Measurements from ENCODE around the gene VDAC1.

The VDAC1 gene

GRCh38 chr5:133953568-133954145, 51.1 kb downstream of the VDAC1 start:
- Histone ChIP-seq H3K9me3 (no peaks in the 10 kb centered on the region), H3K27me3 (no peaks in the 10 kb centered on the region), H3K4me1 (no peaks in the 10 kb centered on the region; the same call in 1 of the 2 replicates), H3K36me3 (peaks cover 13% of the 10 kb centered on the region), H3K4me3 (ENCODE audit: low read depth, low read length) (no peak overlapping the region)
- no peak for TF ChIP-seq CTCF (IDR thresholded peaks at IDR 0.05; ENCODE audit: low read depth, low read length)
- no peak for DNase-seq

- no peak for DNase-seq
- Histone ChIP-seq H3K36me3 (peaks cover 13% of the 10 kb centered on the region), H3K9me3 (no peaks in the 10 kb centered on the region), H3K4me3 (ENCODE audit: low read depth, low read length) (no peak overlapping the region), H3K4me1 (no peaks in the 10 kb centered on the region; the same call in 1 of the 2 replicates), H3K27me3 (no peaks in the 10 kb centered on the region)
- no peak for TF ChIP-seq CTCF (IDR thresholded peaks at IDR 0.05; ENCODE audit: low read depth, low read length)
Observed at GRCh38 chr5:133952729-133953567, 51.8 kb downstream of the VDAC1 start.

DNA sequence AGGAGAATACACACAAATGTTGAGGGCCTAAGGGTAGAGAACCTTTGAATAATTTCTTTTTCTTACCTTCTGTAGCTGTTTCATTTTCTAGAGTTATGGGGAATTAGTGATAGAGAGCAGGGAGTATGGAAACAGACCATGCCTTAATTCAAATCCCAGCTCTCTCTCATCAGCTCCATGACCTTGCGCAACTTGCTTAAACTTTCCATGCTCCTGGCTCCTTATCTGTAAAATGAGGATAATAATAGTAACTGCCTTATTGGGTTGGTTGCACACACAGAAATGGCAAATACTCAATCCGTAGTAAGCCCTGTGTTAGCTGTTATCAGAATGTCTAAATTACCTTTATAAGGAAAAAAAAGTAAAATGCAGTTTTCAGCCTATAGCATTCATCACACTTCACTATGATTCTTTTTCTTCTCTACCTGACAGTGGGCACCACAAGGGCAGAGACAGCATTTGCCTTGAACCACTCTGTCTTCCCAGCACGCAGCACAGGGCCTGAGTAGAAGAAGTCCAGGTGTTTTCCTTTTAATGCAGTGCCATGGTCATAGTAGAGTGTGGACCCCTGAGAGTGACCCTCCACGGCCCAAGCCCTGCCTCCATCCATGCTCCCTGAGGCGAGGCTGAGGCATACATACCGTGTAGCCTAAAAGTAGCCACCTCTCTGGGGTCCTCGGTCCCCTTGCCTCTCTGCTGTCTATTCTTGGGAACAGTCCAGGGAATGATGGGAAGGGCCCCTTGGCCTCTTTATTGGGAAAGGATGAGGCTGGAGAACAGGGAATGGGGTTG, 53.8 kb downstream of the VDAC1 start:
- DNase-seq: no peak
- TF ChIP-seq CTCF (IDR thresholded peaks at IDR 0.05; ENCODE audit: low read depth, low read length): no peak
- Histone ChIP-seq H3K4me3 (ENCODE audit: low read depth, low read length) (no peak overlapping the region), H3K36me3 (peaks cover 6% of the 10 kb centered on the region), H3K4me1 (no peaks in the 10 kb centered on the region; the same call in 1 of the 2 replicates), H3K9me3 (no peaks in the 10 kb centered on the region), H3K27me3 (no peaks in the 10 kb centered on the region)

DNA sequence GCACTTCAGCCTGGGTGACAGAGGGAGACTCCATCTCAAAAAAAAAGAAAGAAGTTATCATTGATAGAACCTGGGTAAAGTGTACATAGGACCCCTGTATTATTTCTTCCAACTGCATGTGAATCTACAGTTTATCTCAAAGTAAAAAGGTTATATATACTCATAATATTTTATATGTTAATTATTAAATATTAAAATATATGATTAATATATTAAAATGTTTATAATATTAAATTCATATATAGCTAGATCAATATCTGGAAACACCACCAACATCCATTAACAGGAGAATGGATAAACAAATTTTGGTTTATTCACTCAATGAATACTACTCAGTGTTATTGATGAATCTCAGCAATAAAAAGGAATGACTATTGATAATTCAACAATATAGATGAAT, 56.1 kb downstream of the VDAC1 start:
- H3K4me3 ChIP-seq (ENCODE audit: low read depth, low read length): no peak overlapping the region
- H3K9me3 ChIP-seq: no peaks in the 10 kb centered on the region
- H3K4me1 ChIP-seq: peaks cover 3% of the 10 kb centered on the region
- no peaks in the 10 kb centered on the region; the same call in 1 of the 2 replicates for H3K36me3 ChIP-seq
- TF ChIP-seq CTCF (IDR thresholded peaks at IDR 0.05; ENCODE audit: low read depth, low read length): no peak
- H3K27me3 ChIP-seq: no peaks in the 10 kb centered on the region
- DNase-seq: no peak

DNA sequence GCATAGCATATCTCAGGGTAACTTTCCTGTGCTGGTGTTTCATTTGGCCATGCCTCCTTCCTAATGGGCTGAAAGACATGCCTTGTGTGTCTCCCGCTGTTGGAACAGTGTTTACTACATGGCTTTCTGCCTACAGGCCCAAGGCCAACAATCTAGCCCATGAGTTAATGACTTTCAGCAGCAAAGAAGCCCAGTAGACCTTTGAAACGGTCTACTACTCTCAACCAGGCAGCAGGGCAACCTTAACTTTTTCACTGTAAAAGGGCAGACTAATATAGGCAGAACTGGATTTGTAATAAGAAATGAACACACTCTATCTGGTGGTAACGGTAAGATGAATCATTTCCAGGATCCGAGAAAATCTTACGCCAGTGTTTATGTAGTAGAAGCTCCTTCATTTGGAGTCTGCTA, 57.3 kb downstream of the VDAC1 start:
- H3K4me3 ChIP-seq (ENCODE audit: low read depth, low read length): no peak overlapping the region
- no peaks in the 10 kb centered on the region for H3K27me3 ChIP-seq
- no peaks in the 10 kb centered on the region for H3K36me3 ChIP-seq
- no peaks in the 10 kb centered on the region for H3K9me3 ChIP-seq
- TF ChIP-seq CTCF (IDR thresholded peaks at IDR 0.05; ENCODE audit: low read depth, low read length): no peak
- peaks cover 3% of the 10 kb centered on the region for H3K4me1 ChIP-seq
- DNase-seq: no peak
